CD4-positive, alpha-beta T cell treated with Interferon gamma for 1 hour (primary cell): ENCODE results near the gene IL22RA1.

Experiments used
- DNase-seq: peaks from one replicate; pipeline ENCODE4 v3.0.0-alpha.2; 2020

IL22RA1 gene

DNA sequence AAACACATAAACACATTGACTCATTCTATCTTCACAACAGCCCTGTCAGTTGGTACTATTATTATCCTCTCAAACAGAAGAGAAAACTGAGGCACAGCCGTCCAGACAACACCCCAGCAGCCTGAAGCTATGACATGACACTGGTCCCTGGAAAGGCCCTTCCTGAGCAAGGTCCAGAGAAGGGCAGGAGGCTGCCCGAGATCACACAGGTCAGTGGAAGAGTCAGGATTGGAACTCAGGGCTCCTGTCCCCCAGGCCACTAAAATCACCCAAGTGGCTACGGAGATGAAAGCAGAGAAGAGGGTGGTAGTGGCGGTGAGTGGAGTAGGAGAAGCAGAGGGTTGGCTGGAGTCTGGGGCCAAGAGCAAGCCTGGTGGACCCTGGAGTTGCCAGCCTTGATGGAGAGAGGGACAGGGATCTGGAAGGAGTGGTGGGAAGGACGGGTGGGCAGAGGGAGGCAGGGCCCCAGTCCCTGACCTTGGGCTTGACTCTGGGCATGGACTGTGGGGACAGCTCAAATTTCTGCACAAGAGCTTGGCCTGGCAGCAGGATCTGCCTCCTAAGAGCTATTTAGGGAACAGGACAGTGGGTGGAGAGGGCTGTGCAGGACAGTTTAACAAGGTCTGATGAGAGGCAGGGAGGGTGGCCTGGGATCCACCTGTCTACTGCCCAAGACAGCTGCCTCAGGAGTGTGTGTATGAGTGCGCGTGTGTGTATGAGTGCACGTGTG is 46.8 kb downstream of the IL22RA1 start:
- no peak for DNase-seq

DNA sequence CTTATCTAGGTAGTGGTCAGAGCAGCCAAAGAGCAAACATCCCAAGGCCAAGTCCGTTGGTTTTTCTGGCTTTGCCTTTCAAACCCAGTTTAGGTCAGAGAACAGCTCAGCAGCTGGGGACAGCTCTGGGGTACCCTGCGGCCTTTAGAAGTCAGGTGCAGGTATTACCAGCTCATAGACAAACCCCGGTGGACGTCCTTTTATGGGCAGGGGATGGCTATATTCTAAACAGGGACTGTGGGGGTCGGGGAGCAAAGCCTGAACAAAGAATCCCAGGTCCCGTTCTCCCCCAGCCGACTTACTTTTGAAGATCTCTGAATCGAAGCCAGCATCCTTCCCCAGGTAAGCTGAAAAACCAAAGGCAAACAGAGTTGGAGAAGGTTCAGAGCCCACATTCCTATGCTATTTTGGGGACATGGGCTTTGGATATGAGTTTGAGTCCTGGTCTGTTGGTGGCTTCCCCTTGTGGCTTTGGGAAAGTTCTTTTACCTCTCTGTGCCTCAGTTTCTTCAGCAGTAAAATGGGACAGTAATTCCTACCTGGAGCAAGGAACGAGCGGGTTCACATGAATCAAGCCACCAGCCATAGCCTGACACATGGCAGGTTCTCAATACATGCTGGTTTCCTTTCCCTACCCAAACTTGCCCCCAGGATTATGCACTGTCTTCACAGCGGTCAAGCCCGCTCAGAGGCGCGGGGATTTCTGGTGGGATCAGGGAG is 47.6 kb downstream of the IL22RA1 start:
- DNase-seq = no peak

DNA sequence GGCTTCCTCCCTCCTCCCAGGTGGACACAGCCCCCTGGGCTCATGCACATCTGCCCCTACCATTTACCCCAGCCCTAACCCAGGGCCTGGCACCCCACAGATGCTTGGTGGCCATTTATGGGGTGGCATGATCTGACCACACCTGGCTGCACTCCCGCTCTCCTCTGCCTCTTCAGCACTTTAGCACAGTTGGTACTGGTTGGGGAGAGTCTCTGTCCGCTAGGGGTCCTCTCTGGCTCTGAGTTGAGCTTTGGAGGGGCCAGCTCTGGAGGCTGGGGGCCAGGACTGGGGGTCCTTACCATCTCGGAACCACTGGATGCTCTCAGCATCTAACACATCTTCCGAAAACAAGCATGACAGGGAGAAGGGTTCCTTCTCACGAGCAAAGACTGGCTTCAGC is 48.4 kb downstream of the IL22RA1 start:
- no peak for DNase-seq

DNA sequence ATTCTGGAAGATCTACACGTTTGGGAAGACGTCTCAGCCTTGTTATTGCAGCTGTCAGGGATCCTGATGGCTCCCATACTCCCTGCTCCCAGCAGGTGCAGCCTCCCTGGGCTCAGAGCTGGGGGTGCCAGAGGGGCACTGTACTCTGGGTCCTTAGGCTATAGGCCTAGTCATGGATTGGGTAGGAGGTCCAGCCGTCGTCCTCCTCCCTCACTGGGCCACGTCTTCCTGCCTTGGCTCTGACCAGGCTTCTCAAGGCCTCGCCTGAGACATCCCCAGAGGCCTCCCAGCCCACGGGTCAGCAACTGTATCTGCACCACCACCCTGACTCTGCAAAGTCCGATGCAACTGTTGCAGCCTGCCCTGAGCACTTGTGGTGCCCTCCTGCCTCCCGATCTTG is 49.2 kb downstream of the IL22RA1 start:
- no peak for DNase-seq

DNA sequence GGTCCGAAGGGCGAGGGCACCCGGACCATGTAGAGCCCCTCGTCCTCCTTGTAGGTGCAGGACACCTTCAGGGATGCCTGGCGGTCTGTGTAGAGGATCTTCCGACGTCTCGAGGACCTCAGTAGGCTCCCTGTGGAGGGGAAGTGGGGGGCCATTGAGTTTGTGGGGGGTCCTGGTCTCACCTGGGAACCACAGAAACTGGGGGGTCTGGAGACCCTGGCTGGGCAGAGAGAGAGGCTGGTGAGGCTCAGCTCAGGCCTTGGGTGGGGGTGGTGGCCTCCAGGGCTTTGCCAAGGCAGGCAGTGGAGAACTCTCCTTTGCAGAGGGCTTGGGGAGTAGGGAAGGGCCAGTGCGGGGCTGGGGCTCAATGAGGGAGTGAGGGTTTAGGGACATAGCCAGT is 50.0 kb downstream of the IL22RA1 start:
- no peak for DNase-seq

DNA sequence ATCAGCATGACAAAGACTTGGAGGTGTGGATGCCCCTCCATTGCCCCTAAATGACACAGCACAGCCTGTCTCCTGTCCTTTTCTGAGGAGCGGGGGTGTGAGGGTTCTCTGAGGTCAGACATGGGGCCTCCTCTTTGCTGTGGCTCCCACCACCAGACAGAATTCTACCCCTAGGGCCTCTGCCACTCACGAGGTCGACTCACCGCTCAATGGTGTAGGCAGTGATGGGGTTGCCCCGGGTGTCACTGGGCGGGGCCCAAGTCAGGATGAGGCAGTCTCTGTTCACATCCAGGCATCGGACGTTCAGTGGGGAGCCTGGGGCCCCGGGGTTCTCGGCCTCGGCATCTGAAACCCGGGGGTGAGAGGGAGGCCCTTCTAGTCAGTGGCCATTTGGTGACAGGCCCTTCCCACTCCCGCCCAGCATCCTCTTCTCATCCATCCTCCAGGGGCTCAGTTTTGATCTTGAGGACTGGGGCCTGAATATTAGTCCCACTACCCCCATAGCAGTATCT is 50.9 kb downstream of the IL22RA1 start:
- no peak for DNase-seq

DNA sequence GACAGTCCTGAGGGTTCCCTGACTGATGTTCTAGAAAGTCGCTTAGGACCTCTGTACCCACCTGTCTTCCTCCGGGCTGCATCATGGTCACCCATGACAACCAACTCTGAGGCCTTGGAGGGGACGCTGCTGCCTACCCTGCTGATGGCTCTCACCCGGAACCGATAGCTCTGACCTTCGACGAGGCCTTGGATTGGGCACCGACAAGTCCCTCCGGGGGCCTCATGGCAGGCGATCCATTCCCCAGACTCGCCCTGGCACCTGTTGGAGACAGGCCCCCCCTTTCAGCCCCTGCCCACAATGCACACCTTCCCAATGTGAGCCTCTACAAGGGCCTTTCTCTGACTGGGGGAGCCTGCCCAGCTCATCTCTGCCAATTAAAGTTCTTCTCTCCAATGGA is 52.2 kb downstream of the IL22RA1 start:
- no peak for DNase-seq

DNA sequence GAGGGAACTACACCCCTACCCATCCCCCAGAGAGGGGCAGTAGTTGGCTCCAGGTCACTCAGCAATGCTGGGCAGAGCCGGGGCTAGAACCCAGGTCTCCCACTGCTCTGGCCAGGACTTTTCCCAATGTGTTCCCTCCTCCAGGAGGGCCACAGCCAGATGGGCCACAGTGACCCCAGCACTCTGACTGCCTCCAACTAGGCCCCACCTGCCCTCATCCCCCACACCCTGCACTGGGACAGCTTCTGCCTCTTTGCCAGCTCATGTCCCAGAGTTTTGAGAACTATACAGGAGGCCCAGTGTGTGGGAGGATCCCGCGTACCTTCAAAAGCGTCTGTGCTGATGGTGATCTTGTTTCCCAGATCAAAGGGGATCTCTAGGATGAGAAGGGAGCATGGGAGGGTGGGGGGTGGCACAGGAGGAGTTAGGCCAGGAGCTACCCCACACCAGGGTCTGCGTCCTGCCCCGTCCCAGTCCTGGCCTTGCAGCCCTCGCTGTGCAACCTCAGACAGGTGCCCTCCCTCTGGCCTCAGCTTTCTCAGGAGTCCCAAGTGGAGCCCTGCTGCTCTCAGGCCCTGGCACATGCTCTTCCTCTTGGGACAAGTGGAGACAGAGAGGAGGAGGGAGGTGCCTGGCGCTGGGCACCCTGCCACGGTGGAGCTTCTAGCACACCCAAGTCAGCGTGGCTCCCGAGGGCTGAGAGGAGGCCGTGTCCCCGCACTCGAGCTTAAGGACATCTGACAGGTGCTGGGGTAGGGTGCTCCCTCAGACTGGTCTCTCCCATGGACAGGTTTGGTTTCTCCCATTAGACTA is 53.0 kb downstream of the IL22RA1 start:
- no peak for DNase-seq

DNA sequence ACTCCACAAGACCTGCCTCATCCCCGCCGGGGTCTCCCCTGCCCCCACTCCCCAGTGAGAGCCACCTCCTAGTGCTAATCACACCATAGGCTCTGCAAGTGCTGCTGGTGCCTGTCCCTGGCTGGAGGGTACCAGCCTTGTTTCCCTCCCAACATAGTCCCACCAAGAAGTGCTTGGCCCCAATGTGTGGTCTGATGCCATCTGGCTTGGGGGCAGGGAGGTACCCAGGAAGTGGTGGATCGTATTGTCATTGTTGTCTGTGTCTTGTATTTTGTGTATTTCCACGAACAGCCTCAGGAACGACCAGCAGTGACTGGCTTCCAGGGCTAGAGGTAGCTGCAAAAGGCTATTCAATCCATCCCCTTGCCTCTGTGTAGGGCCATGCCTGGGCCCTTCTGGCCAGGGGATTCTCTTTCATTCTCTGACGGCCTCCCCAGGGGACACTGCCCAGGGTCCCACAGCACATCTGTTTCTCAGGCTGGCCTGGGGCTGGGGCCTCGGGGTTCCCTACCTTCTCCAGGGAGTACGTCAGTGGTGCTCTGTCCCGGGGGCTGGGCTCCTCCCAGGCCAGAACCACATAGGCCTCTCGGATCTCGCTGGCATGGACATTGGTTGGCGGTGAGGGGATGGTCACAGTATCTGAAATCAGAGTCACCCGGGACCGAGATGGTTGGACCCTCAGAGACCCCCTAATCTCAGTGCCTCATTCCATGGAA is 53.8 kb downstream of the IL22RA1 start:
- no peak for DNase-seq

DNA sequence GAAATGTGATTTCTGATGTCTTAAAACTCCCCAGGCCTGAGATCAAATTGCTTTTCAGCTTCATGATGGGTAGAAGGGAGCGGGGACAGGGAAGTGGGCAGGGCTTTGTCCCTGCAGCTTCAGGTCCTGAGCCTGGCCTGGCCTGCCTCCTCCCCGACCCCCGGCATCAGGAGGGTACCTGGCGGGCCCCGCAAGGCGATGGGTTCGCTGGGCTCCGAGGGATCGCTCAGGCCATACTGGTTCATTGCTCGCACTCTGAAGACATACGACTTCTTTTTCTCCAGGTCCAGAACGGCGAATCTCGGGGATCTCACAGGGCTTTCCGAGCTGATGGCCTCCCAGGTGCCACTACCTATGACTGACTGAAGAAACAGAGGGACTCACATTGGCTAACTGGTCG is 56.5 kb downstream of the IL22RA1 start:
- no peak for DNase-seq

DNA sequence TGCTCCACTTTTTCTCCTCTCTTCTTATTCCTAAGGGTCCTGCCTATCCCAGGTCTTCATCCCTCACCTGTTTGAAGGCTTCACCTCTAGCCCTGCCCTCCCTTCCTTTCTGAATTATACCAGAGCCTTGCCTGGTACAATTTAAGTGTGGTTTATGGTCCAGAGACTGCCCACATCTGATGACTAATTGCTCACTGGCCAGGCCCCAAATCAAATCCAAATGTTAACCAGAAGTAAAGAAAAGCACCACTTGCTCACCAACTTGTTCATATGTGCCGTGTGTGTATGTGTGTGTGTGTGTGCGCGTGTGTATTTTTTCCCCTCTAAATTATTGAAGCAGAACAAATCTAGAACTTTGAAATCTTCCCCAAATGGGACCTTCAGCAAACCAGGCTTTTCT is 57.4 kb downstream of the IL22RA1 start:
- DNase-seq = no peak

DNA sequence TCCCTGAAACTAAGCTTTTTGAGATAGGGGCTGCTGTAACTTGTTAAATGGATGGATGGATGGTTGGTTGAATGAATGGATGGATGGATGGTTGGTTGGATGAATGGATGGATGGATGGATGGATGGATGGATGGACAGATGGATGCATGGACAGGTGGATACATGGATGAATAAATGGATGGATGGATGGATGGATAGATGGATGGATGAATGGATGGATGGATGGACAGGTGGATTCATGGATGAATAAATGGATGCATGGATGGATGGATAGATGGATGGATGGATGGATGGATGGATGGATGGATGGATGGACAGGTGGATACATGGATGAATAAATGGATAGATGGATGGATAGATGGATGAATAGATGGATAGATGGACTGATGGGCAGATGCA is 57.9 kb downstream of the IL22RA1 start:
- no peak for DNase-seq

DNA sequence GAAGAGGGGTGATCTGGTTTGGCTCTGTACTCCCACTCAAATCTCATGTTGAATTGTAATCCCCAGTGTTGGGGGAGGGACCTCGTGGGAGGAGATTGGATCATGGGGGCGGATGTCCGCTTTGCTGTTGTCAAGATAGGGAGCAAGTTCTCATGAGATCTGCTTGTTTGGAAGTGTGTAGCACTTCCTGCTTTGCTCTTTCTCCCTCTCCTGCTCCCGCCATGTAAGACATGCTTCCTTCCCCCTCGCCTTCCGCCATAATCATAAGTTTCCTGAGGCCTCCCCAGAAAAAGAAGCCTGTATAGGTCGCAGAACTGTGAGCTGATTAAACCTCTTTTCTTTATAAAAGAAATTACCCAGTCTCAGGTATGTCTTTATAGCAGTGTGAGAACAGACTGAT is 58.9 kb downstream of the IL22RA1 start:
- no peak for DNase-seq

DNA sequence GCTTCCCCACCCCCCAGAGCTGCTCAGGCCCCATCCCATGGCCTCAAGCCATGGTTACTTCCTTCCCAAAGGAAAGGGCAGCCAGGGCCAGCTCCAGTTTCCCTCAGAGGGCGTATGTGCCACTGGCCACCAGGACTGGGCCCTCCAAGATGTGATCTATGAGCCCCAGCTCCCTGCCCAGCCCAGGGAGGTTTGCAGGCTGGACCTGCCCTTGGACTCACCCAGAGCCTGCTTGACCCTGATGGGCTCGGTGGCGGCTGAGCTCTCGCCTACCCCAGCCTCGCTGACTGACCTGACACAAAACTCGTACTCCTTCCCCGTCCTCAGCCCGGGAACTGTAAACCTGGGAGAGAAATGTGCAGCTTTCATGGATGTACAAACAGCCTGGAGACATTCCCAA is 60.6 kb downstream of the IL22RA1 start:
- DNase-seq = no peak

DNA sequence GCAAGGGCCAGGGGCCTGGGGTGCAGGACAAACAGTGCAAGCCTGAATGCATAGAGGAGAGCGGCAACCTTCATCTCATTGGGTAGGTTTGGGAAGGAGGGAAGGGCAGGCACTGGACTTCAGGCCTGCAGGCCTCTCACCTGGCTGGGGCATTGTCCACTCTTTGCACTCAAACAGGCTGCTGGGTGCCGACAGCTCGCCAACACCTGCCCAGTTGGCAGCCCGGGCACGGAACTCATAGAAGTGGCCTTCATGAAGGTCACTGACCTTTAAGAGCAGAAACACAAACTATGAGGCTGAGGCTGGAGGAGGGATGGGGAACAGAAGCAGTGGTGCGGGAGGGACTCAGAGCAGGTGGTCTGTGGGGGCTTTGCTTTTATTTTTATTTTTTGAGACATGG is 61.8 kb downstream of the IL22RA1 start:
- no peak for DNase-seq

DNA sequence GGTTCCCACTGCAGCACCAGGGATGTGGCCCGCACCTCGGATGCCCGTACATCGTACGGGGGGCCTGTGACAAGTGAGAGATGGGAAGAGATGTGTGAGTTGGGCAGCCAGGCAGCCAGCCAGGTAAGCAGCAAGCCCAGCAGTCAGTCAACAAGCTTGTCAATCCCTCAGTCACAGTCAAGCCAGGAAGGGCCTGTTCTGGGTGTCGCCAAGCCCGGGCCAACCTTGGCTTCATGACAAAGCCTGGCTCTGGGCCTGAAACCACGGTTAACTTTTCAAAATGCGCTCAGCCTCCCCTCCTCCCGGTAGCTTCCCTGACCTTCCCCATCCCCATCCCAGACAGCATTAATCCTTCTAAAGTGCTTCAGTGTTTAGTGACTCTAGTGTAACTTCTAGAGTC is 62.8 kb downstream of the IL22RA1 start:
- DNase-seq = no peak

DNA sequence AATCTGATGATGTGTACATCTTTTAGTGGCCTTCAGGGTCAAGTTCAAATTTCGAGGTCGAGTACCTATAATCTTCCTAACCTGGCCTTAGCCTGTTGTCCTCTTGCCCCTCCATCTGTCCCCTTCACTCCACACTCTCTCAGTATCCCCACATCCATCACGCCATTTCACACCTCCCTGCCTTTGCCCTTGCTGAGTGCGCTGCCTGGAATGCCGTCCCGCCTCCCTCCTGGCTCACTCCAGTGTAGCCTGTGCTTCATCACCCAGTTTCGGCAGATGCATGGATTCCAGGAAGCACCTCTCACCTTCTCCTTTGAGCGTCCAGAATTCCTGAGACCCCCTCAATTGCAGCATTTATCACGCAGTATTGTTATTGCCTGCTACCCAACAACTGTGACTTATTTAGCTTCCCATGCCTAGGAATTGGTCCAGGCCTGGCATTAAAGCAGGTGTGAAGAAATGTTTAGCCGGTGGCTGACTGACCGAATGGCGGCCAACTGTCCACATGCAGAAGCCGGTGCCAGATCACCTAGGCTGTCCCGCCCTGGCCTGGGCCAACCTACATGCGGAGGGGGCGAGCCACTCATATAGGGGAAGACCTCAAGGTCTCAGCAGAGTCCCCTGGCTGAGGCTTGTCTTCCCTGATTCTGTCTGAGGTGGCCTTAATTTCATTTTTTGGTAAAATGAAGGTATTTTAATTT is 65.5 kb downstream of the IL22RA1 start:
- DNase-seq = no peak

DNA sequence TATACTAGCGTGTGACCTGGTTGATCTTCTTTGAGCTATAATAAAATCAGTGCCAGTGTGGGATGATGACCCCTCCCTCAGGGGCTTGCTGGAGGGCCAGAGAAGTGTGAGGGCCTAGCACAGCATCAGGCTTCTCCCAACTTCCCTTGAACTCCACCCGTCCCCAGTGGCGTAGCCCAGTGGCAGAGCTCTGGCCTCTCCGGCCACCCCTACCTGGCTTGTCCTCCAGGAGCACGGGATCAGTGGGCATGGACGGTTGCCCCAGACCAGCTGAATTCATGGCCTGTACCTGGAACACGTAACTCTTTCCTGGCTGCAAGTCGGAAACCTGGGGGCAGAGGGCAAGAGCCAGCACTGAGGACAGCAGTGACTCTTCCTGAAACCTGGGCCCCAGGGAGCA is 67.0 kb downstream of the IL22RA1 start:
- no peak for DNase-seq

DNA sequence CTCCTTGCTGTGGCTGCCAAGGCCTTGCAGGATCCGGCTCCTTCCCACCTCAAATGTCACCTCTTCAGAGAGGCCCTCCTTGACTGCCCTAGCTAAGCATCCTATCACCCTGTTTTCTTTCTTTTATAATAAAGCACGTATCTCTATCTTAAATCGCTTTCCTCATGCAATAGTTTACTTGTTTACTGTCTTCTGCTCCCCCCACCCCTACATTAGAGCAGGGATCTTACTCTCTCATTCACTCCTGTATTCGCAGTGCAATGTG is 67.4 kb downstream of the IL22RA1 start:
- DNase-seq = no peak

DNA sequence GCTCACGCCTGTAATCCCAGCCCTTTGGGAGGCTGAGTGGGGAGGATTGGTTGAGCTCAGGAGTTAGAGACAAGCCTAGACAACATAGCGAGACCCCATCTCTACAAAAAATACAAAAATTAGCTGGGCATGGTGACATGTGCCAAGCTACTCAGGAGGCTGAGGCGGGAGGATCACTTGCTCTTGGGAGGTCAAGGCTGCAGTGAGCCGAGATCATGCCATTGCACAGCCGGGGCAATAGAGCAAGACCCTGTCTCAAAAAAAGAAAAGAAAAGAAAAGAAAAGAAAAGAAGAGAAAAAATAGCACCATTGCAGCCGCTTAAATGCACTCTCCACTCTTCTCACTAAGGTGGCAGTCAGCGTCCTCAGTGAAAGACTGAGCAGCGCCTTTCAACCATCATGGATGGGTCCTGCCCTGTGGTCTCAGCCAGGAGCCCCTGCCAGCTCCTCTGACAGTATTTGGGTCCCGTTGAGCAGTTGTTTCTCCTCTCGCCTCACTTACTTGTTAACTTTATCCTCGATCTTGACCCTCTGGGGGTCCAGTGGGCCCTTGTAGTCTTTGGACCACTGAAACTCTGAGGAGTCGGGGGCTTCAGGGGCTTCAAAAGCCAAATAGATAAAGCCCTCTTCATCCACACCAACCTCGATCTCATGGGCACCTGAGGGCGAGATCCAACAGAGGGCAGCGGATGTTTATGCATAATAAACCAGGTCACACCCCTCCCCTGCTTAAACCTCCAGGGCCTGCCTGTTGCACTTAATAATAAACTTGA is 67.9 kb downstream of the IL22RA1 start:
- DNase-seq = no peak

DNA sequence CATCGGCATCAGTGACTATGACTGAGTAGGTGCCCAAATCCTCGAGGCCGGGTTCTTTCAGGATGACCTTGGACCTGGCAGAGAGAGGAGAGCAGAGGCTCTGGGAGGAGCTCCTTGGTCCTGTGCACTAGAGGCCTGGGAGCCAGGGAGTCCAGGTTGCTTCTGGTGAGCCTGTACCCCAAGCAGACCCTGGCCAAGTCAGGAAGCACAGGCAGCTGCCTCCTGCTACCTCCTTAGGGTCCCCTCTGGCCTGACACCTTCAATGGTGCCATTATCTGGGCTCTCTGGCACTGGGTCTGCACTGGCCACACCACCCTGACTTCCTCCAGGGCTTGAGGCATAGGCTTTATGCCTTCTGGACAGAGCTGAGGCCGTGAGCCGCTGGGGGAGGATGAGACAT is 68.7 kb downstream of the IL22RA1 start:
- no peak for DNase-seq

DNA sequence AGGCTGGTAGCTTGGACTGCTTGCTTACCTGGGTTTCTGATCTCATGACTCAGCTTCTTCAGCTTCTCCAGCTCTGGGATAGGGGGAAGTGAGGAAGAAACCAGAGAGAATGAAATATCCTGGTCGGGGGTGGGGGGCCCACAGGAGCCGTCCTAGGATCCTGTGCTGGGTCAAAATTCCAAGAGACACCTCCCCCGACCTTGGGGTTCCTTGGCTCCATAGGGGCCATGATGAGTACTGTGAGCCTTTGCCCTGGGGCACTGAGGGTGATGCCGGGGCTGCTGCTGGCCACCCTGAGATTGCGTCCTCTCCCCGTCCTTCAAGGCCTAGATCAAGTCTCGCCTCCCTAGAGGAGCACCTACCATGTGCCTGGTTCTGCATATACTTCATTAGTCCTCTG is 71.0 kb downstream of the IL22RA1 start:
- no peak for DNase-seq
